Measurements from ENCODE around the gene ARHGAP29.

The ARHGAP29 gene, protein sequence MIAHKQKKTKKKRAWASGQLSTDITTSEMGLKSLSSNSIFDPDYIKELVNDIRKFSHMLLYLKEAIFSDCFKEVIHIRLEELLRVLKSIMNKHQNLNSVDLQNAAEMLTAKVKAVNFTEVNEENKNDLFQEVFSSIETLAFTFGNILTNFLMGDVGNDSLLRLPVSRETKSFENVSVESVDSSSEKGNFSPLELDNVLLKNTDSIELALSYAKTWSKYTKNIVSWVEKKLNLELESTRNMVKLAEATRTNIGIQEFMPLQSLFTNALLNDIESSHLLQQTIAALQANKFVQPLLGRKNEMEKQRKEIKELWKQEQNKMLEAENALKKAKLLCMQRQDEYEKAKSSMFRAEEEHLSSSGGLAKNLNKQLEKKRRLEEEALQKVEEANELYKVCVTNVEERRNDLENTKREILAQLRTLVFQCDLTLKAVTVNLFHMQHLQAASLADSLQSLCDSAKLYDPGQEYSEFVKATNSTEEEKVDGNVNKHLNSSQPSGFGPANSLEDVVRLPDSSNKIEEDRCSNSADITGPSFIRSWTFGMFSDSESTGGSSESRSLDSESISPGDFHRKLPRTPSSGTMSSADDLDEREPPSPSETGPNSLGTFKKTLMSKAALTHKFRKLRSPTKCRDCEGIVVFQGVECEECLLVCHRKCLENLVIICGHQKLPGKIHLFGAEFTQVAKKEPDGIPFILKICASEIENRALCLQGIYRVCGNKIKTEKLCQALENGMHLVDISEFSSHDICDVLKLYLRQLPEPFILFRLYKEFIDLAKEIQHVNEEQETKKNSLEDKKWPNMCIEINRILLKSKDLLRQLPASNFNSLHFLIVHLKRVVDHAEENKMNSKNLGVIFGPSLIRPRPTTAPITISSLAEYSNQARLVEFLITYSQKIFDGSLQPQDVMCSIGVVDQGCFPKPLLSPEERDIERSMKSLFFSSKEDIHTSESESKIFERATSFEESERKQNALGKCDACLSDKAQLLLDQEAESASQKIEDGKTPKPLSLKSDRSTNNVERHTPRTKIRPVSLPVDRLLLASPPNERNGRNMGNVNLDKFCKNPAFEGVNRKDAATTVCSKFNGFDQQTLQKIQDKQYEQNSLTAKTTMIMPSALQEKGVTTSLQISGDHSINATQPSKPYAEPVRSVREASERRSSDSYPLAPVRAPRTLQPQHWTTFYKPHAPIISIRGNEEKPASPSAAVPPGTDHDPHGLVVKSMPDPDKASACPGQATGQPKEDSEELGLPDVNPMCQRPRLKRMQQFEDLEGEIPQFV

DNA sequence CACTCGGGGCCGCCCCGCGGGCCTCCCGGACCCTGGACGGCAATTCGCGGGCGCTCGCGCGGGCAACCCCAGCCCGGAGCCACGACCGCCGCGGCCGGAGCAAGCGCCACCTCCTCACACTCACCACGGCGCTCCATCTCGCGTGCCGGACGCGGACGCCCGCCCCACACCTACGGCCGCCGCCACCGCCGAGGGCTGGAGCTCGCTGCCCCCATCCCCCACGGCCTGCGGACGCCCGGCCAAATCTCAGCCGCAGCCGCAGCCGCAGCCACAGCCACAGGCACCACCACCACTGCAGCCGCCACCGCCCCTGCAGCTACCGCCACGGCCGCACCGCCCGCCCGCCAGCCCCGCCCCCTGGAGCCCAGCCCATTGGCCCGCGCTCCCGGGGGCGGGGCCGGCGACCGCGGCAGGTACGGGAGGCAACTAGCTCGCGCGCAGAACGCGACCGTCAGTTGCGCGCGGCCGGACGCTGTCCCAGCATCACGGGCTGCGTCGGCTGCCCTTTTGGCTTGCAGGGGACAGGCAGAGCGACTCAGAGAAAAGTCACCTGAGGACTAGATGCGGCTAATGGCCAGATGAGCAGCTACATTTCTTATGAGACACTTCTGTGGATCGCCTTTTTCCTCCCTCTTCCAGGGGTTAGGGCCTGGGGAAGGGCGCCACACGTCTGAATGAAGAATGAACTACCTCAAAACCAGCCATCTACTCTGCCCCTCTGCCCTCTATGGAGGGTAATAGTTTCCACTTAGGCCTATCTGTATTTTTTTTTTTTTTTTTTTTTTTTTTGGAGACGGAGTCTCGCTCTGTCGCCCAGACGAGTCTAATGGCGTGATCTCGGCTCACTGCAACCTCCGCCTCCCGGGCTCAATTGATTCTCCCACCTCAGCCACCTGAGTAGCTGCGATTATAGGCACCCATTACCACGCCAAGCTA is at the start of gene ARHGAP29:
ARHGAP29 (minus strand) TSS at position 294 of the 936 bp plus-strand sequence. CDS start 5,973 bp downstream, outside the sequence.
- DNase-seq: no peak

- no peak for DNase-seq
Observed at GRCh38 chr1:94286864-94287437, 49.6 kb upstream of the ARHGAP29 start.

DNA sequence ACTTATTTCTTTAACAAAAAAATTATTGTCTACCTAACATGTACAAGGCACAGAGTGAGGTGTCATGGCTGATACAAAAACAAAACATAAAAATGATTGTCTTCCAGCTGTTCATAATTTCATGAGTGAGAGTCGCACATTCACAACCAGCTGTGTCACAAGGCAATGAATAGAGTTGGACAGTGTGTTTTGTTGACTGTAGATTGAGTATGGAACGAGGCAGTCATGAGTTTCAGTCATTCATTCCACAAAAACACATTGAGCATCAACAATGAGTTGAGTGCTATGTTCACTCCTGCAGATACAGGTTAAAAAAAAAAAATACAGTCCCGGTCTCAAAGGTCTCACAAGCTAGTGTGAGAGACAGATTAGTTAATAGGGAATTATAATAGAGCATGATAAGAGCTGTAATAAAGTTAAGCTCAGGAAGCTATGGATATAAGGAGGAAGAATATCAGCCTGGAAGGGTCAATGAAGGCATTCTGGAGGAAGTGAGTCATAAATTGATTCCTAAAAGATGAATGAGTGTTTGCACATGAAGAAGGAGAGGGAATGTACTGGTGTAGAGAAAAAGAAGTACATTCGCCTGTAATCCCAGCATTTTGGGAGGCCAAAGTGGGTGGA is 47.8 kb upstream of the ARHGAP29 start:
- no peak for DNase-seq

DNA sequence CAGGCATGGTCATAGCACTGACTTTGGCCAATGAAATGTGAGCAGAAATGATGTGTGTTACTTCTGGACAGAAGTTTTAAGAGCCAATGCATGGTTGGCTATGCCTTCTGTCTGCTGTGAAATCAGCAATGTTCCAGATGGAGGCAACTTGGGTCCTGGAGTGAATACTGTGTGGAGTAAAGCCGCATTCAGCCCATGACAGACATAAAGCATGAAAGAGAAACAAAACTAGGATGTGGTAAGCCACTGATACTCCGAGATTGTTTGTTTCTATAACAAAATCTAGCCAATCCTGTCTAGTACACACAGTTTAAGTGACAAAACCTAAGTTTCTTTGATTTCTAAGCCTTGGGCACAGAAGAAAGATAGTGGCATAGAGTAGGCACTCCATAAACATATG is 47.1 kb upstream of the ARHGAP29 start:
- DNase-seq: no peak

GRCh38 chr1:94283462-94283861 is 46.1 kb upstream of the ARHGAP29 start:
- no peak for DNase-seq

DNA sequence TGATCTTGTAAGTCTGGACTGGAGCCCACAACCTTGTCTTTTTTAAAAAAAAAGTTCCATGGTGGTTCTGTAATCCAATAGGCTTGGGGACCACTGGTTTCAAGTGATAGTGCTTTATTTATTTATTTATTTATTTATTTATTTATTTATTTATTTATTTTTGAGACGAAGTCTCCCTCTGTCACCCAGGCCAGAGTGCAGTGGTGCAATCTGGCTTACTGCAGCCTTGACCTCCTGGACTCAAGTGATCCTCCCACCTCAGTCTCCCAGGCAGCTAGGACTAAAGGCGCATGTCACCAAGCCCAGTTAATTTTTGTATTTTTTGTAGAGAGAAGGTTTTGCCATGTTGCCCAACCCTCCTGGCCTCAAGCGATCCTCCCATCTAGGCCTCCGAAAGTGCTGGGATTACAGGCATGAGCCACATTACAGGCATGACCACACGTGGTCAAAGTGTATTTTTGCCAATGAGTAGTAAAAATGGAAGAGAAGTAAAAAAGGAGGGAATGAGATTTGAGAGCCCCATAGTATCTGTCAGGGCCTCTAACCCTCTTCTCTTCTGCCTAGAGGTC is 44.8 kb upstream of the ARHGAP29 start:
- DNase-seq: no peak

GRCh38 chr1:94281361-94282142 is 44.2 kb upstream of the ARHGAP29 start:
- DNase-seq: no peak

GRCh38 chr1:94280541-94280940 is 43.2 kb upstream of the ARHGAP29 start:
- DNase-seq: no peak

DNA sequence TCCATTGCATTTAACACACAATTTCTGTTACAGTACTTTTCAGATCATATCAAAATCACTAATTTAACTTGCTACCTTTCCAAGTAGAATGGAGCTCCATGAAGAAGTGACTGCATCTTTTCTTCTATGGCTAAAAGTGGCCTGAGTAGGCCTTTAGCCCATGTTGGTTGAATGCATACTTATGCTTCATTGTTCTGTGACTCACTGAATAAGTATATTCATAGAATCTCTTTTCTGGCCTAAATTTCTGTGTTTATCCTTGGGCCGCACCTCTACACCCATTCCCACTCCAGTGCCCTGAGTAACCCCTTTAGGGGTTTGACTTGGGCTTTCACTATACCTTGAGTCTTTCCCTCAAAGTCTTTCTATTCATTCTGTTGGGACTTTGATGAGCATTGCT is 42.1 kb upstream of the ARHGAP29 start:
- no peak for DNase-seq

- no peak for DNase-seq
Observed at GRCh38 chr1:94279038-94279437, 41.7 kb upstream of the ARHGAP29 start.

DNA sequence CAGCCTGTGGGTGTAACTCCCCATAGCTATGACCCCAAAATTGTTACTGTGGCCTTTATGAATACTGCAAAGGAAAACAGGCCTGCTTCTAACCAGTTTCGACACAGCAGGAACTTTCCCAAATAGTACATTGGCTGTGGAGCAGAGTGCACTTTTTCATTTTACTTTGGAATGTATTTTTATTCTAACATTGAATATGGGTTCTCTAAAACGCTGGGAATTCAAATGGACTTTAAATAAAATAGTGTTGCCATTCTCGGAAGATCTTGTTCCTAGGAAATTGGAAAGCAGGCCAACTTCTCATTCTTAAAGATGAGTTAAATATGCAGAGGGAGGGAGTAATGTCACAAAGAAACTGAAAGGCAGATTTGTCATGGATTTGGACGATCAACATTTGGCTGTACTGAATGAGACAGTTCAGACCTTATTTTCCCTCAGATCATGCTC is 39.6 kb upstream of the ARHGAP29 start:
- no peak for DNase-seq

- no peak for DNase-seq
Observed at GRCh38 chr1:94275083-94275482, 37.7 kb upstream of the ARHGAP29 start.

DNA sequence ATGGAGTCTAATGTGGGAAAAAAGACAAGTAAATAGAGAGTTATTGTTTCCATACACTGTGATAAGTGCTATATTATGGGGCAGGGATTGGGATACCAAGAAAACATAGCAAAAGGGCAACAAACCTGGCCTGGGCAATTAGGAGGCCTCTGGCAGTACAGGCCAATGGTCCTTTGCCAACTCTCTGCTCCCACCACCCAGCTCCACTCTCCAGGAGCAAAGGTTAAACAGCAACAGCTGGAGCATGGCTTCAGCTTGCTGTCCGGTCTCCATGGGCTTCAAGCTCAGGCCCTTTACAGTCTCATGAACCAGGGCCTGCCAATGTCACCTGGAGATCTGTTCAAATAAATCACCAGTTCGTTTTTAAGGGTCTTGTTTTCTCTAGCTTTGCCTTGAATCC is 37.2 kb upstream of the ARHGAP29 start:
- DNase-seq: no peak

GRCh38 chr1:94273111-94273510 is 35.7 kb upstream of the ARHGAP29 start:
- DNase-seq: no peak

DNA sequence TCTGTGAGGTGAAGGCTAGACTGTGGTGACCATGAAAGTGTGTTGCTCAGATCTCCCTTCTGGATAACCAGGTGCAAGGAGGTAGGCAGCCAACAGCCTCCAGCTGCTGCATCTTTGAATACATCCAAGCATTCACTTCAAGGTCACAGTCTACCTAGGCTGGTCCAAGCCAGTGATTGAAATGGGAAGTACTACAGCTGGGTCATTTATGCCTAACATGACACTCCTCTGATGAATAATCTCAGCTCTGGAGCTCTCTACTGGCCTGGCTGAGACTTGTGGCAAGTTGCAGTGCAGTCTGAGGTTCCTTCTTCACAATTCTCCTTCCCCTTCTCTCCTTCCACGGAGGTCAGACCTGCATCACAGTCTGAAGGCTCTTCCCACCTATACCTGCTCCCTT is 35.0 kb upstream of the ARHGAP29 start:
- no peak for DNase-seq

GRCh38 chr1:94271373-94271772 is 34.0 kb upstream of the ARHGAP29 start:
- no peak for DNase-seq

DNA sequence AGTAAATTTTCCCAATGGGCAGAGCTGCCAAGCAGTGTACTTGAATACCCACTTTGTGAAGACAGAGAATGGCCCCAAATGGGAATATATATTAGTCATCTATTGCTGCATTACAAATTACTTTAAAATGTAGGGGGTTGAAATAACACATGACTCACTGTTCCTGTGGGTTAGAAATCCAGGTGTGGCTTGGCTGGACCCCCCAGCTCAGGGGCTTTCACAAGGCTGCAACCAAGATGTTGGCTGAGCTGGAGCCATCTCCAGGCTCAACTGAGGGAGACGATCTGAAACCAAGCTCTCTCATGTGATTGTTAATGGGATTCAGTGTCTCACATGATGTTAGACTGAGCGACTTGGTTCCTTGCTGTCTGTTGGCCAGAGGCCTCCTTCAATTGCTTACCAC is 33.4 kb upstream of the ARHGAP29 start:
- no peak for DNase-seq

GRCh38 chr1:94269921-94270320 is 32.5 kb upstream of the ARHGAP29 start:
- no peak for DNase-seq

- no peak for DNase-seq
Observed at GRCh38 chr1:94265906-94266305, 28.5 kb upstream of the ARHGAP29 start.

DNA sequence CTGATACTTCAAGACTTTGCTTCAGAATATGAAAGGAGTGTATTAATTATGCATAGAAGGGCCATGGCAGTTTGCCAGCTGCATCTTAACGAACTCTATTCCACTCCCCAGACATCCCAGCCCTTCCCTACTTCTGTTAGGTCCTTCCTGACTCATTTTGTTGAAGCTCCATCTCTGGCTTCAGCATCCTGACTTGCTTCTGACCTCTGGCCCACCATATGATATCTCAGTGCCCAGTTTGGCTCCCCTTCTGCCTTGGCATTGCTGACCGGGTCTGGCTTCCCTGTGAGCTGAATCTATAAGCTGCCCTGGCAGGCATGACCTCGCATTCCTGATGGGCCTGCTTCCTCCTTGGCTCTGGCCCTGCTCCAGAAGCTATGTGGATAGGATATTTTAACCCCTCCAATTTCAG is 27.6 kb upstream of the ARHGAP29 start:
- DNase-seq: no peak
